SK-N-SH treated with all-trans-retinoic acid at 6 μM for 48 hours (cell line): ENCODE measurements around the gene EPS8L3.

Experiments used
- GLIS3 ChIP-seq: fragments of 250-450 bp; sonication (Bioruptor Pico); IDR thresholded peaks from 2 replicates; pipeline ENCODE4 v1.5.0; 2020; ENCODE audit warnings: mild to moderate bottlenecking, moderate library complexity
- SNAI2 ChIP-seq: fragments of 250-450 bp; sonication (Bioruptor Pico); IDR thresholded peaks from 2 replicates; pipeline ENCODE4 v1.5.0; 2020; ENCODE audit warnings: mild to moderate bottlenecking, moderate library complexity

- TF ChIP-seq GLIS3 = no peak
- TF ChIP-seq SNAI2 (CRISPR knock-in tag) = no peak
Measured at GRCh38 chr1:109733236-109733870, 30.4 kb downstream of the EPS8L3 start.
